ENCODE results near the gene RNF182.
"Not testable (repeated sequence)": the region's sequence is repeated elsewhere in the genome, so short reads cannot be mapped to it uniquely, and the experiment has no call there.

Gene RNF182

GRCh38 chr6:13941902-13942301, 17.1 kb downstream of the RNF182 start:
- FAIRE-seq = no peak
- TF ChIP-seq POLR2A (IDR thresholded peaks at IDR 0.05; ENCODE audit: low read depth, low read length) = no peak
- no peak for TF ChIP-seq POU2F2 (IDR thresholded peaks at IDR 0.05; ENCODE audit: low read depth, low read length)
- no peak for TF ChIP-seq SPI1 (IDR thresholded peaks at IDR 0.05; ENCODE audit: low read depth, low read length)
- no peak for TF ChIP-seq TAF1 (IDR thresholded peaks at IDR 0.05; ENCODE audit: low read depth, low read length)
- TF ChIP-seq PAX5 (IDR thresholded peaks at IDR 0.05; ENCODE audit: insufficient read depth, low read length, severe bottlenecking) = no peak
- no peak for TF ChIP-seq POLR2AphosphoS5 (IDR thresholded peaks at IDR 0.05; ENCODE audit: low read depth, low read length)
- DNase-seq (ENCODE audit: insufficient read length, low spot score) = no peak

GRCh38 chr6:13943943-13944342, 19.2 kb downstream of the RNF182 start:
- DNase-seq (ENCODE audit: insufficient read length, low spot score) = no peak
- TF ChIP-seq TAF1 (IDR thresholded peaks at IDR 0.05; ENCODE audit: low read depth, low read length) (no peak), POLR2AphosphoS5 (IDR thresholded peaks at IDR 0.05; ENCODE audit: low read depth, low read length) (no peak), POLR2A (IDR thresholded peaks at IDR 0.05; ENCODE audit: low read depth, low read length) (no peak)
- no peak for FAIRE-seq

GRCh38 chr6:13946506-13946905, 21.8 kb downstream of the RNF182 start:
- no peak for FAIRE-seq
- no peak for TF ChIP-seq TAF1 (IDR thresholded peaks at IDR 0.05; ENCODE audit: low read depth, low read length)
- no peak for TF ChIP-seq POLR2A (IDR thresholded peaks at IDR 0.05; ENCODE audit: low read depth, low read length)
- TF ChIP-seq SPI1 (IDR thresholded peaks at IDR 0.05; ENCODE audit: low read depth, low read length) = no peak
- TF ChIP-seq POU2F2 (IDR thresholded peaks at IDR 0.05; ENCODE audit: low read depth, low read length) = no peak
- TF ChIP-seq POLR2AphosphoS5 (IDR thresholded peaks at IDR 0.05; ENCODE audit: low read depth, low read length) = no peak
- TF ChIP-seq PAX5 (IDR thresholded peaks at IDR 0.05; ENCODE audit: insufficient read depth, low read length, severe bottlenecking) = no peak

GRCh38 chr6:13947611-13948178, 22.9 kb downstream of the RNF182 start:
- TF ChIP-seq POLR2AphosphoS5 (IDR thresholded peaks at IDR 0.05; ENCODE audit: low read depth, low read length) = no peak
- DNase-seq (ENCODE audit: insufficient read length, low spot score) = no peak
- FAIRE-seq = no peak

More at GRCh38 chr6:13946506-13946905, 21.8 kb downstream of the RNF182 start:
- DNase-seq (ENCODE audit: insufficient read length, low spot score) = no peak

GRCh38 chr6:13952101-13952500, 27.3 kb downstream of the RNF182 start:
- FAIRE-seq = no peak
- no peak for DNase-seq (ENCODE audit: insufficient read length, low spot score)

GRCh38 chr6:13953061-13953705, 28.4 kb downstream of the RNF182 start:
- no peak for FAIRE-seq
- TF ChIP-seq POLR2A (IDR thresholded peaks at IDR 0.05; ENCODE audit: low read depth, low read length) (no peak), PAX5 (IDR thresholded peaks at IDR 0.05; ENCODE audit: insufficient read depth, low read length, severe bottlenecking) (no peak), SPI1 (IDR thresholded peaks at IDR 0.05; ENCODE audit: low read depth, low read length) (no peak), POLR2AphosphoS5 (IDR thresholded peaks at IDR 0.05; ENCODE audit: low read depth, low read length) (no peak), TAF1 (IDR thresholded peaks at IDR 0.05; ENCODE audit: low read depth, low read length) (no peak), POU2F2 (IDR thresholded peaks at IDR 0.05; ENCODE audit: low read depth, low read length) (no peak)
- DNase-seq (ENCODE audit: insufficient read length, low spot score) = no peak

More at GRCh38 chr6:13952101-13952500, 27.3 kb downstream of the RNF182 start:
- TF ChIP-seq POLR2A (IDR thresholded peaks at IDR 0.05; ENCODE audit: low read depth, low read length) (no peak), PAX5 (IDR thresholded peaks at IDR 0.05; ENCODE audit: insufficient read depth, low read length, severe bottlenecking) (no peak)

GRCh38 chr6:13965582-13966127, 40.9 kb downstream of the RNF182 start:
- FAIRE-seq (no peak), DNase-seq (ENCODE audit: insufficient read length, low spot score) (no peak)
- TF ChIP-seq POU2F2 (IDR thresholded peaks at IDR 0.05; ENCODE audit: low read depth, low read length) = no peak
- TF ChIP-seq POLR2AphosphoS5 (IDR thresholded peaks at IDR 0.05; ENCODE audit: low read depth, low read length) = no peak
- TF ChIP-seq PAX5 (IDR thresholded peaks at IDR 0.05; ENCODE audit: insufficient read depth, low read length, severe bottlenecking) = no peak
- no peak for TF ChIP-seq POLR2A (IDR thresholded peaks at IDR 0.05; ENCODE audit: low read depth, low read length)
- TF ChIP-seq TAF1 (IDR thresholded peaks at IDR 0.05; ENCODE audit: low read depth, low read length) = no peak
- TF ChIP-seq SPI1 (IDR thresholded peaks at IDR 0.05; ENCODE audit: low read depth, low read length) = no peak

GRCh38 chr6:13971303-13971702, 46.6 kb downstream of the RNF182 start:
- TF ChIP-seq POLR2AphosphoS5 (IDR thresholded peaks at IDR 0.05; ENCODE audit: low read depth, low read length) (no peak), TAF1 (IDR thresholded peaks at IDR 0.05; ENCODE audit: low read depth, low read length) (no peak), PAX5 (IDR thresholded peaks at IDR 0.05; ENCODE audit: insufficient read depth, low read length, severe bottlenecking) (no peak), POLR2A (IDR thresholded peaks at IDR 0.05; ENCODE audit: low read depth, low read length) (no peak), POU2F2 (IDR thresholded peaks at IDR 0.05; ENCODE audit: low read depth, low read length) (no peak), SPI1 (IDR thresholded peaks at IDR 0.05; ENCODE audit: low read depth, low read length) (no peak)

GRCh38 chr6:13972602-13973001, 47.9 kb downstream of the RNF182 start:
- not testable (repeated sequence) for DNase-seq (ENCODE audit: insufficient read length, low spot score); FAIRE-seq

More at GRCh38 chr6:13971303-13971702, 46.6 kb downstream of the RNF182 start:
- FAIRE-seq (no peak), DNase-seq (ENCODE audit: insufficient read length, low spot score) (no peak)

- DNase-seq (ENCODE audit: insufficient read length, low spot score); FAIRE-seq: not testable (repeated sequence)
These were observed 48.7 kb downstream of the RNF182 start for GRCh38 chr6:13973422-13973821.

Measured in GM12891 (cell line).